HepG2 (cell line): Measurements from ENCODE around the gene TTLL4. TPM values are rescaled to one million over a fixed set of nuclear protein-coding genes. Genes with fewer than 3 reads are reported as not detected.

Source experiments
- RCOR2 ChIP-seq: IDR thresholded peaks from 2 replicates; pipeline ENCODE4 v1.6.1; 2016; ENCODE audit warnings: missing biosample characterization, missing genetic modification reagents
- TARDBP ChIP-seq: sonication (generic); formaldehyde crosslinking; IDR thresholded peaks from 2 replicates; pipeline ENCODE4 v1.8.0; 2022; ENCODE audit warnings: mild to moderate bottlenecking, missing genetic modification reagents
- ZC3H4 ChIP-seq: sonication (generic); formaldehyde crosslinking; IDR thresholded peaks from 2 replicates; pipeline ENCODE4 v1.4.0; 2020; ENCODE audit warnings: missing genetic modification reagents, borderline replicate concordance
- polyA plus RNA-seq, 8 experiments: library from polyadenylated mRNA; depleted of rRNA in 3 of 8; stranded (reverse) in 7 of 8; unstranded in 1 of 8; fragments of >200 nt; fragmentation: Illumina TruSeq in 4 of 8; extraction: Trizol in 4 of 8; gene quantifications; 2 replicates each; pipeline versions ENCODE4 v1.2.1 to v1.2.3, GENCODE V29; 2011 to 2016; ENCODE audit warnings: low read depth in 4 of 8, missing spikeins in 1 of 8, mixed read lengths in 1 of 8; ENCODE audit not compliant: insufficient read depth in 1 of 8
- total RNA-seq, 5 experiments: library from RNA; depleted of rRNA; stranded (reverse); fragments of >200 nt; fragmentation: Illumina TruSeq; extraction: Trizol; gene quantifications; 2 replicates each; pipeline ENCODE4 v1.2.3, GENCODE V29; 2016; ENCODE audit warnings: low read depth in 1 of 5
- TF ChIP-seq, protein P1 (sequence below): sonication (generic); formaldehyde crosslinking; IDR thresholded peaks from one replicate; pipeline ENCODE4 v1.5.1; 2020; ENCODE audit warnings: mild to moderate bottlenecking, missing genetic modification reagents; ENCODE audit errors: not compliant biosample characterization

TTLL4 gene
- total and polyA plus RNA-seq, 2 of the 13 experiments (the other 11 are each of a cell fraction or from before 2014, with no cell fraction given), result 77.5 to 84.6 TPM

DNA sequence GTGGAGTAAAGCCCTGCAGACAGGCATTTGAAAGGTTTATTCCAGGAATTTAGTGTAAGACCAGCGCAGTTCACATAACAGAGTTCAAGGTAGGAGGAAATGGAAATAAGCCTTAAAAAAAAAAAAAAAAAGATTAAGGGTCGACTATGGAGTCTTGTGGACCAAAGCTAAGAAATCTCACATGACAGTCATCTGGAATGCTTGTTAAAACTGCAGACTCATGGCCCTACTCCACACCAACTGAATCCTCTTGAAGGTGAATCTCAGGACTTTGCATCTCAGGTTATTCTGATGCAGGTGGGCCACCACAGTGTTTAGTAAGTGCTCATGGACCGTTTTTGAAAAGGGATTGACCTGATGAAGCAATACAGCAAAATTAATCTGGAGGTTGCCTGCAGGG lies 8.8 kb downstream of the TTLL4 start (continued):
- TF ChIP-seq, protein P1, sequence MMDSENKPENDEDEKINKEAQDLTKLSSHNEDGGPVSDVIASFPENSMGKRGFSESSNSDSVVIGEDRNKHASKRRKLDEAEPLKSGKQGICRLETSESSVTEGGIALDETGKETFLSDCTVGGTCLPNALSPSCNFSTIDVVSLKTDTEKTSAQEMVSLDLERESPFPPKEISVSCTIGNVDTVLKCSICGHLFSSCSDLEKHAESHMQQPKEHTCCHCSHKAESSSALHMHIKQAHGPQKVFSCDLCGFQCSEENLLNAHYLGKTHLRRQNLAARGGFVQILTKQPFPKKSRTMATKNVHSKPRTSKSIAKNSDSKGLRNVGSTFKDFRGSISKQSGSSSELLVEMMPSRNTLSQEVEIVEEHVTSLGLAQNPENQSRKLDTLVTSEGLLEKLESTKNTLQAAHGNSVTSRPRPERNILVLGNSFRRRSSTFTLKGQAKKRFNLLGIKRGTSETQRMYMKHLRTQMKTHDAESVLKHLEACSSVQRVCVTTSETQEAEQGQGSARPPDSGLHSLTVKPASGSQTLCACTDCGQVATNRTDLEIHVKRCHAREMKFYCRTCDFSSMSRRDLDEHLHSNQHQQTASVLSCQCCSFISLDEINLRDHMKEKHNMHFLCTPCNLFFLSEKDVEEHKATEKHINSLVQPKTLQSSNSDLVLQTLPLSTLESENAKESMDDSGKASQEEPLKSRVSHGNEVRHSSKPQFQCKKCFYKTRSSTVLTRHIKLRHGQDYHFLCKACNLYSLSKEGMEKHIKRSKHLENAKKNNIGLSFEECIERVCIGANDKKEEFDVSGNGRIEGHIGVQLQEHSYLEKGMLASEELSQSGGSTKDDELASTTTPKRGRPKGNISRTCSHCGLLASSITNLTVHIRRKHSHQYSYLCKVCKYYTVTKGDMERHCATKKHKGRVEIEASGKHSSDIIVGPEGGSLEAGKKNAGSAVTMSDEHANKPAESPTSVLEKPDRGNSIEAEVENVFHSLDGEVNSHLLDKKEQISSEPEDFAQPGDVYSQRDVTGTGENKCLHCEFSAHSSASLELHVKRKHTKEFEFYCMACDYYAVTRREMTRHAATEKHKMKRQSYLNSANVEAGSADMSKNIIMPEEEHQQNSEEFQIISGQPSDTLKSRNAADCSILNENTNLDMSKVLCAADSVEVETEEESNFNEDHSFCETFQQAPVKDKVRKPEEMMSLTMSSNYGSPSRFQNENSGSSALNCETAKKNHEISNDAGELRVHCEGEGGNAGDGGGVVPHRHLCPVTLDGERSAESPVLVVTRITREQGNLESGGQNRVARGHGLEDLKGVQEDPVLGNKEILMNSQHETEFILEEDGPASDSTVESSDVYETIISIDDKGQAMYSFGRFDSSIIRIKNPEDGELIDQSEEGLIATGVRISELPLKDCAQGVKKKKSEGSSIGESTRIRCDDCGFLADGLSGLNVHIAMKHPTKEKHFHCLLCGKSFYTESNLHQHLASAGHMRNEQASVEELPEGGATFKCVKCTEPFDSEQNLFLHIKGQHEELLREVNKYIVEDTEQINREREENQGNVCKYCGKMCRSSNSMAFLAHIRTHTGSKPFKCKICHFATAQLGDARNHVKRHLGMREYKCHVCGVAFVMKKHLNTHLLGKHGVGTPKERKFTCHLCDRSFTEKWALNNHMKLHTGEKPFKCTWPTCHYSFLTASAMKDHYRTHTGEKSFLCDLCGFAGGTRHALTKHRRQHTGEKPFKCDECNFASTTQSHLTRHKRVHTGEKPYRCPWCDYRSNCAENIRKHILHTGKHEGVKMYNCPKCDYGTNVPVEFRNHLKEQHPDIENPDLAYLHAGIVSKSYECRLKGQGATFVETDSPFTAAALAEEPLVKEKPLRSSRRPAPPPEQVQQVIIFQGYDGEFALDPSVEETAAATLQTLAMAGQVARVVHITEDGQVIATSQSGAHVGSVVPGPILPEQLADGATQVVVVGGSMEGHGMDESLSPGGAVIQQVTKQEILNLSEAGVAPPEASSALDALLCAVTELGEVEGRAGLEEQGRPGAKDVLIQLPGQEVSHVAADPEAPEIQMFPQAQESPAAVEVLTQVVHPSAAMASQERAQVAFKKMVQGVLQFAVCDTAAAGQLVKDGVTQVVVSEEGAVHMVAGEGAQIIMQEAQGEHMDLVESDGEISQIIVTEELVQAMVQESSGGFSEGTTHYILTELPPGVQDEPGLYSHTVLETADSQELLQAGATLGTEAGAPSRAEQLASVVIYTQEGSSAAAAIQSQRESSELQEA (CRISPR knock-in tag), result no peak
- TF ChIP-seq TARDBP (CRISPR knock-in tag) (no peak), ZC3H4 (CRISPR knock-in tag) (no peak), RCOR2 (CRISPR knock-in tag) (no peak)
